HEK293 (cell line): ENCODE results near the gene PDZD8.
A peak's percentile ranks its signal among the peaks of the same experiment; 100 is the strongest.

Experiments
- CTCF ChIA-PET: fragments of 350-600 bp; formaldehyde crosslinking; extraction: SDS; loops from one replicate; lab custom pipeline; 2021; ENCODE audit warnings: antibody characterized with exemption; lab: Yijun Ruan, JAX
- POLR2A ChIA-PET: fragments of 300-600 bp; formaldehyde crosslinking; extraction: SDS; loops from one replicate; lab custom pipeline; 2020; ENCODE audit warnings: antibody characterized with exemption, inconsistent platforms; lab: Yijun Ruan, JAX
- H3K27ac ChIP-seq: fragments of 200-500 bp; sonication (Bioruptor generic); 2 replicates; pipeline ENCODE4 v1.5.1; 2014; ENCODE audit warnings: low read depth, low read length, control low read depth, inconsistent platforms; ENCODE audit errors: extremely low read depth
- H3K36me3 ChIP-seq, 2 experiments: fragments of 200-500 bp in 1 of 2; sonication (Bioruptor generic) in 1 of 2; 1 replicate in 1 of 2; 2 replicates in 1 of 2; pipeline ENCODE4 v1.5.1; 2014 to 2017; ENCODE audit warnings: inconsistent platforms in 2 of 2, low read length in 2 of 2; ENCODE audit not compliant: control insufficient read depth in 2 of 2, insufficient read depth in 1 of 2
- H3K4me1 ChIP-seq: fragments of 200-500 bp; sonication (Bioruptor generic); 2 replicates; pipeline ENCODE4 v1.5.1; 2014; ENCODE audit warnings: mild to moderate bottlenecking, low read length, inconsistent platforms; ENCODE audit not compliant: control insufficient read depth, insufficient read depth
- H3K4me3 ChIP-seq: 2 replicates; pipeline ENCODE4 v1.5.1; 2011; ENCODE audit warnings: low read depth, mild to moderate bottlenecking, control low read depth, low read length, moderate library complexity
- H3K9me3 ChIP-seq: fragments of 200-500 bp; sonication (Bioruptor generic); 2 replicates; pipeline ENCODE4 v1.5.1; 2014; ENCODE audit warnings: low read depth, low read length, inconsistent platforms; ENCODE audit not compliant: control insufficient read depth, insufficient read depth
- OVOL3 ChIP-seq: fragments of 450-650 bp; formaldehyde crosslinking; IDR thresholded peaks from 2 replicates; pipeline ENCODE4 v1.5.1; 2016; ENCODE audit warnings: missing biosample characterization, missing genetic modification characterization
- PRDM10 ChIP-seq: fragments of 450-650 bp; formaldehyde crosslinking; IDR thresholded peaks from 2 replicates; pipeline ENCODE4 v1.5.1; 2016; ENCODE audit warnings: missing biosample characterization, missing genetic modification characterization
- PRDM2 ChIP-seq: fragments of 450-650 bp; formaldehyde crosslinking; IDR thresholded peaks from 2 replicates; pipeline ENCODE4 v1.5.1; 2016; ENCODE audit warnings: missing biosample characterization, missing genetic modification characterization, borderline replicate concordance
- REPIN1 ChIP-seq: fragments of 450-650 bp; formaldehyde crosslinking; IDR thresholded peaks from 2 replicates; pipeline ENCODE4 v1.5.1; 2017; ENCODE audit warnings: missing biosample characterization, missing genetic modification characterization, low read depth
- SP2 ChIP-seq: fragments of 450-650 bp; formaldehyde crosslinking; IDR thresholded peaks from 2 replicates; pipeline ENCODE4 v1.5.1; 2016; ENCODE audit warnings: missing biosample characterization, missing genetic modification characterization
- TCF7L2 ChIP-seq: IDR thresholded peaks from 2 replicates; pipeline ENCODE4 v1.6.1; 2011; ENCODE audit warnings: low read depth, mild to moderate bottlenecking, inconsistent platforms, low read length, moderate library complexity, borderline replicate concordance
- TRIM28 ChIP-seq: IDR thresholded peaks from 2 replicates; pipeline ENCODE4 v1.6.1; 2011; ENCODE audit warnings: low read length, control low read depth, borderline replicate concordance
- YY1 ChIP-seq: fragments of 450-650 bp; formaldehyde crosslinking; IDR thresholded peaks from 2 replicates; pipeline ENCODE4 v1.5.1; 2018; ENCODE audit warnings: missing biosample characterization, missing genetic modification characterization
- ZBTB6 ChIP-seq: fragments of 450-650 bp; formaldehyde crosslinking; IDR thresholded peaks from 2 replicates; pipeline ENCODE4 v1.5.1; 2017; ENCODE audit warnings: missing biosample characterization, missing genetic modification characterization
- ZIC2 ChIP-seq: fragments of 450-650 bp; formaldehyde crosslinking; IDR thresholded peaks from 2 replicates; pipeline ENCODE4 v1.5.1; 2016; ENCODE audit warnings: missing biosample characterization, missing genetic modification characterization
- ZNF184 ChIP-seq: fragments of 450-650 bp; IDR thresholded peaks from 2 replicates; pipeline ENCODE4 v1.5.1; 2018; ENCODE audit warnings: missing biosample characterization, mild to moderate bottlenecking, missing genetic modification characterization
- ZNF280D ChIP-seq: fragments of 450-650 bp; formaldehyde crosslinking; IDR thresholded peaks from 2 replicates; pipeline ENCODE4 v1.5.1; 2016; ENCODE audit warnings: missing biosample characterization, missing genetic modification characterization
- ZNF548 ChIP-seq: fragments of 450-650 bp; formaldehyde crosslinking; IDR thresholded peaks from 2 replicates; pipeline ENCODE4 v1.5.1; 2016; ENCODE audit warnings: missing biosample characterization, missing genetic modification characterization
- ZNF658 ChIP-seq: fragments of 450-650 bp; formaldehyde crosslinking; IDR thresholded peaks from 2 replicates; pipeline ENCODE4; 2016; ENCODE audit warnings: missing biosample characterization, missing genetic modification characterization
- ZNF843 ChIP-seq: fragments of 450-650 bp; formaldehyde crosslinking; IDR thresholded peaks from 2 replicates; pipeline ENCODE4 v1.5.1; 2016; ENCODE audit warnings: missing biosample characterization, missing genetic modification characterization
- TF ChIP-seq, protein P1 (sequence below): fragments of 450-650 bp; formaldehyde crosslinking; IDR thresholded peaks from 2 replicates; pipeline ENCODE4 v1.5.1; 2016; ENCODE audit warnings: missing biosample characterization, missing genetic modification characterization
- TF ChIP-seq, protein P2 (sequence below): fragments of 450-650 bp; formaldehyde crosslinking; IDR thresholded peaks from 2 replicates; pipeline ENCODE4 v1.5.1; 2017; ENCODE audit warnings: missing biosample characterization, missing genetic modification characterization
- TF ChIP-seq, protein P3 (sequence below): fragments of 450-650 bp; formaldehyde crosslinking; IDR thresholded peaks from 2 replicates; pipeline ENCODE4 v1.5.1; 2016; ENCODE audit warnings: missing biosample characterization, missing genetic modification characterization

PDZD8 gene

DNA sequence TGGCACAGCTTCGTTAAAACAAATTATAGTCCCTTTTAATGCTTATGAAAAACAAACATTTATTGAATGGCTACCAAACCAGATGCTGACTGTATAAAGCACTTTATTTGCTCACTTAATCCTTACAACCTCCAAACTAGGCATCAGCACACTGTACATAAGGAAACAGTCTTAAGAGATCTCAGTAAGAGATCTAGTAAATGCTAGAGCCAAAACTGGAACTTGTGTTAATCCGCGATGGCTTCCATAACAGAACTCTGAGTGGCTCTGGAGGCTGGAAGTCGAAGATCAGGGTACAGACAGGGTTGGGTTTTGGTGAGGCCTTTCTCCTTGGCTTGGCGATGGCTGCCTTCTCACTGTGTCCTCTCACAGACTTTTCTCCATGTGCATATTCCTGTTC is 27.0 kb downstream of the PDZD8 start (continued):
- TF ChIP-seq YY1 (tag by site-specific recombination) (no peak), TCF7L2 (no peak), SP2 (tag by site-specific recombination) (no peak), ZNF184 (no peak), ZNF280D (no peak), ZNF548 (tag by site-specific recombination) (no peak), TRIM28 (no peak), ZBTB6 (tag by site-specific recombination) (peak; percentile 80), OVOL3 (tag by site-specific recombination) (no peak), ZIC2 (tag by site-specific recombination) (no peak)
- TF ChIP-seq, protein P1, sequence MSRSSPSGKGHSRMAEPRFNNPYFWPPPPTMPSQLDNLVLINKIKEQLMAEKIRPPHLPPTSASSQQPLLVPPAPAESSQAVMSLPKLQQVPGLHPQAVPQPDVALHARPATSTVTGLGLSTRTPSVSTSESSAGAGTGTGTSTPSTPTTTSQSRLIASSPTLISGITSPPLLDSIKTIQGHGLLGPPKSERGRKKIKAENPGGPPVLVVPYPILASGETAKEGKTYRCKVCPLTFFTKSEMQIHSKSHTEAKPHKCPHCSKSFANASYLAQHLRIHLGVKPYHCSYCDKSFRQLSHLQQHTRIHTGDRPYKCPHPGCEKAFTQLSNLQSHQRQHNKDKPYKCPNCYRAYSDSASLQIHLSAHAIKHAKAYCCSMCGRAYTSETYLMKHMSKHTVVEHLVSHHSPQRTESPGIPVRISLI = no peak
- TF ChIP-seq, protein P2, sequence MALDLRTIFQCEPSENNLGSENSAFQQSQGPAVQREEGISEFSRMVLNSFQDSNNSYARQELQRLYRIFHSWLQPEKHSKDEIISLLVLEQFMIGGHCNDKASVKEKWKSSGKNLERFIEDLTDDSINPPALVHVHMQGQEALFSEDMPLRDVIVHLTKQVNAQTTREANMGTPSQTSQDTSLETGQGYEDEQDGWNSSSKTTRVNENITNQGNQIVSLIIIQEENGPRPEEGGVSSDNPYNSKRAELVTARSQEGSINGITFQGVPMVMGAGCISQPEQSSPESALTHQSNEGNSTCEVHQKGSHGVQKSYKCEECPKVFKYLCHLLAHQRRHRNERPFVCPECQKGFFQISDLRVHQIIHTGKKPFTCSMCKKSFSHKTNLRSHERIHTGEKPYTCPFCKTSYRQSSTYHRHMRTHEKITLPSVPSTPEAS (tag by site-specific recombination) = no peak

GRCh38 chr10:117346574-117346973 is 28.7 kb downstream of the PDZD8 start:
- CTCF ChIA-PET = interaction anchor here (0.6 to 2.7 kb wide), 2 partner anchors 26 to 121 kb away, joined by 5 to 7 read pairs; no protein-coding TSS in a partner anchor
- H3K4me1 ChIP-seq = peaks cover 15% of the 10 kb centered on the region; the same call in 1 of the 2 replicates

More at GRCh38 chr10:117346574-117346973, 28.7 kb downstream of the PDZD8 start:
- POLR2A ChIA-PET = no interaction called here
- Histone ChIP-seq H3K36me3 (no peaks in the 10 kb centered on the region; a peak in 1 of 3 replicates), H3K4me3 (no peak overlapping the region), H3K27ac (no peak overlapping the region), H3K9me3 (no peaks in the 10 kb centered on the region)
- TF ChIP-seq ZNF843 (no peak), PRDM2 (tag by site-specific recombination) (no peak), REPIN1 (tag by site-specific recombination) (no peak), PRDM10 (tag by site-specific recombination) (no peak), ZNF658 (tag by site-specific recombination) (no peak)
- TF ChIP-seq, protein P3, sequence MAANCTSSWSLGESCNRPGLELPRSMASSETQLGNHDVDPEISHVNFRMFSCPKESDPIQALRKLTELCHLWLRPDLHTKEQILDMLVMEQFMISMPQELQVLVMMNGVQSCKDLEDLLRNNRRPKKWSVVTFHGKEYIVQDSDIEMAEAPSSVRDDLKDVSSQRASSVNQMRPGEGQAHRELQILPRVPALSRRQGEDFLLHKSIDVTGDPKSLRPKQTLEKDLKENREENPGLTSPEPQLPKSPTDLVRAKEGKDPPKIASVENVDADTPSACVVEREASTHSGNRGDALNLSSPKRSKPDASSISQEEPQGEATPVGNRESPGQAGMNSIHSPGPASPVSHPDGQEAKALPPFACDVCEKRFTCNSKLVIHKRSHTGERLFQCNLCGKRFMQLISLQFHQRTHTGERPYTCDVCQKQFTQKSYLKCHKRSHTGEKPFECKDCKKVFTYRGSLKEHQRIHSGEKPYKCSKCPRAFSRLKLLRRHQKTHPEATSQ (tag by site-specific recombination) = no peak
